Limb (tissue), 2 donors: ENCODE measurements around the gene CPNE4.

Source experiments
- DNase-seq, 2 donors: peaks; one replicate each; pipeline ENCODE4 v3.0.0-alpha.2; 2016; ENCODE audit errors: extremely low spot score in 2 of 2

CPNE4 gene

DNA sequence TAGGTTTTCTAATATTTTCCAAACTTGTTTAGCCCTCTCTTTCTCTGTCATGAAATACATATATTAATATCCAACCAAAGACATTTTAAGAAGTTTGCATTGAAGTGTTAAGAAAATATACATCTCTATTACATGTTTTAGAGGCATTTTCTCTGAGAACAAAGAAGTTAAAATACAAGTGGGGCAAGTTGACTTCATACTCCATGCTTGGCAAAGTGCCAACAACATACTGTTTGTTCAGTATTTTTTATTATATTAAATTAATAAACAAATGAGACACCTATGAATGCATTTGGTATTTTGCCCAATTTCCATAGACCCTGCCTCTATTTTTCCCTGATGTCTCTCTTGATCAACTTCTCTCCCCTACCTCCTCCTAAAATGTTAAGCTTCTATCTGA is 299.3 kb downstream of the CPNE4 start:
- no peak for DNase-seq

- no peak for DNase-seq
Measured at GRCh38 chr3:131735116-131735515, 299.7 kb downstream of the CPNE4 start.

DNA sequence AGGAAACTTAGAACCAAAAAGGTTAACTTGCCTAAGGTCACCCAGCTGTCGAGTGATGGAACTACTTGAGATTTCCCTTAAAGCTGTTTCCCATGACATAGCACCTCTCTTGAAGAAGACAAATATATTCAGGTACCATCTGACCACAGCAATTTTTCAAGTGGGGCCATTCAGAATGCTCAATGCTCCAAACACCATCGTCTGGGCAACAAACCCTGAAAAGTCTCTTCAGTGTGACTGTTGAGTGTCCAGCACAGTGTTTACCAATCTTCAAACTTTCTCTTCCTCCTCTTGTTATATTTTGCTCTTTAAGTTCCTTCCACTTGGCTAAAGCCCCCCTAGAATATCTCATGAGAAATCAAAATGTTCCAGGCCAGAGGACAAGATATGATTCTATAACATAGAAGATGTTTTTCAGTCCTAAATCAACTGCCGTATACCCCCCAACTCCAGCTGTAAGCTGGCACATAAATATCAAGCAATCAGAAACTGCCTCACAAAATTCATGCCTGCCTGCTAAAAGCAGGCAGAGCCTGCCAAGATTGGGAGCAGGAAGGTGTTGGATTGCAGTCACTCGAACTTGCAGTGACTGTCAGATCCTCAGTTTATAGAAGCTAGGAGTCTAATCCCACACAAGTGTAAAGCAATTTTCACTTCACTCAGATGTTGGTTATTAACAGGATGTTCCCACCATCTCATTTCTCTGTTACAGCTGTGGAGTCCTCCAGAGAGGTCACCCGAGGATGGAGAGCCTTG is 301.6 kb downstream of the CPNE4 start:
- no peak for DNase-seq

- DNase-seq = no peak
Measured at GRCh38 chr3:131731709-131732108, 303.1 kb downstream of the CPNE4 start.

DNA sequence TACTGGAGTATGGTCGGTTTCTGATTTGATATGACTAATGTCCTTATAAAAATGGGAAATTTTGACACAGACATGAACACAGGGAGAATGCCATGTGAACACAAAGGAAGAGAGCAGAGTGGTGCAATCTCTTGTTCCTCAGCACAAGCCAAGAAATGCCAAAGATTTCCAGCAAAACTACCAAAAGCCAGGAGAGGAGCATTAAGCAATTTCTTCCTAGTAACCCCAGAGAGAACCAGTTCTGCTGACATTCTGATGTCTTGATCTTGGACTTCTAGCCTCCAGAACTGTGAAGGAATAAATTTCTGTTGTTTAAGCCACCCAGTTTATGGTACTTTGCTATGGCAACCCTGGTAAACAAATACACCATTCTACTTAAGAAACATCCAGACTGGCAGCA is 304.2 kb downstream of the CPNE4 start:
- DNase-seq = no peak

DNA sequence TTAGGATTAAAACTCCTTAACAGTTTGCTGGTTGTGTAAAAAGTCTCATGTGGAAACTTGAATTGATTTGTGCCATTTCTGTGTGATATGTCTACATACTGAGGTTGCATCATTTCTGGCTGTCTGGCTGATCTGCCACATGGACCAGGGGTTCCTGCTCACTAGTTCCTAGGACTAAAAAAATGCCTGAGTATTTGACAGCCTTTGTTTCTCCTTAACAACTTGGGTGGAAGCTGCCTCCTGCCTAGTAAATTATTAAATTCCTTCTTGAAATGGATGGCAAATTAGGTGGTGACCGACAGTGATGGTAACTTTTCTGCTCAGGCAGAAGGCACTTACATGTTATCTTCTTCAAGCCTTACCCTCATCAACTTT is 305.2 kb downstream of the CPNE4 start:
- DNase-seq = no peak

GRCh38 chr3:131728898-131729642 is 305.7 kb downstream of the CPNE4 start:
- no peak for DNase-seq

- DNase-seq = no peak
Measured at GRCh38 chr3:131725414-131725813, 309.4 kb downstream of the CPNE4 start.

DNA sequence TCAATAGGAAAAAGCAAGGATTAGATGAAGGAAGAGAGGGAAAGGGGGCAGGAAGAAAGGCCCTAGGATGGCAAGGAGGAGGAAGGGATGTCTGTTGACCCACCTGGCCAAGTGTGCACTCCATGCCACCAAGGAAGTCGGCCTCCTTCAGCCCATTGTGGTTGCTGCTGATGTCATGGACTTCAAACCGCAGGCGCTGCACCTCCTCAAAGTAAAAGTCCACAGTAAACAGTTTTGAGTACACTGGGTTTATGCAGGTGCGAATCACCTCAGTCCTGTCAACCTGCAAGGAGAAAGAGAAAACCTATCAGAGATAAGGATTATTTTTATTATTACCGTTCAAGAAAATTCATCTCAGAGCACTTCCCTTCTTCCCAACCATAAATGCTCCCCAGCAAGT is 311.5 kb downstream of the CPNE4 start:
- no peak for DNase-seq

DNA sequence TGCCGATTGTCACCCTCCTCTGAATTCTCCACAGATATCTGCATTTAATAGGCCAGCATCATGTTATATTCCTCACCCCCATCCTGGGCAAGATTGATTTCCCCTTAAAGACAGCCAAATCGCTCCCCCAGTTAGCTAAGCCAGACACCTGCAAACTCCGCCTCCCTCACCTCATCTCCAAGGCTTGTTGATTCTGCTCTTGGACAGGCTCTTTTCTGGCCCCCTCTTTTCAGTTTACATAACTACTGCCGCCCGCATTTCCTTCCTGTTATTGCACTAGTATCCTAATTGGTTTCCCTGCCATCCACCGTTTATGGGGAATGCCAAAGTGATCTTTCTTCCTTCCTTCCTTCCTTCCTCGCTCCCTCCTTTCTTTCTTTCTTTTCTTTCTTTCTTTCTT is 317.3 kb downstream of the CPNE4 start:
- DNase-seq = no peak

- no peak for DNase-seq
Measured at GRCh38 chr3:131716943-131717342, 317.9 kb downstream of the CPNE4 start.

DNA sequence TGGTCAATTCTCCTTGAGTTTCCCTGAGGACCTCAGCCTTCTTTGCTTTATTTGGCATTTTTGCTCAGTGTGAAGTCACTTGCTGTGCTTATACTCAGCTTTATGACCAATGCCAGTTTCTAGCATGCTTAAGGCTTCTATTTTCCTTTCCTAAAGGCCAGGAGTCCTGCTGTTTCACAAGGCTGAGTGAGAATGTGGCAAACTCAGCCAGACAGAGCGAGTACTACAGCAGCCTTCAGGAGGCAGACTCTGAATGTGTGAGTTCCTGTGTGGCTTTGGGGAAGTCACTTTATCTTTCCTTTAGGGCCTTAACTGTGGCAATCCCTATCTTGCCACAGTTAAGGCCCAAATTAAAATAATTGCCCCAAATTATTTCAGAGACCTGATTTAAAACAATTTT is 318.8 kb downstream of the CPNE4 start:
- no peak for DNase-seq

DNA sequence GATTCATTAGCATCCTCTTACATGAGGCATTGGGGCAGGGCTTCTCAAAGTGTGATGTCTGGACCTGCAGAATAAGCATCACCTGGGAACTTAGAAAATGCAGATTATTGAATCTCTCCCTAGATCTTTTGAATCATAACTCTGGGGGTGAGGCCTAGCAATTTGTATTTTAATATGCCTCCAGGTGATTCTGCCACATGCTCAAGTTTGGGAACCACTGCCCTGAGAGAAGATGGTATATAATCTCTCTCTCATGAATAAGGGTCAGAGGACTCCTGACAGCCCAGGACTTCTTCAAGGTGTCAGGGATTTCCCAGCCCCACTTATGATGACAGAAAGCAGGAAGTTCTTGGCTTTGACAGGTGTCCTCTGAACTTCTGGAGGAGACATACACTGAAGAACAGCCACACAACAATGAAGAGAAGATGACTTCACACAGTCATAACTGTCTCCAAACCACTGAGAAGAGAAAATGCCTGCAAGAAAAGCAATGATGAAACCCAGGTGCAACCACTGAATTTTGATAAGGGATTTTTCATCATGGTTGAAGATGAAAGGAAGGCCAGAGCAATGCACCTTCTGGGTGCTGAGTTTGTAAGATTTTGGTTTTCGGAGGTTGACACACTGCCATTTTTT is 320.1 kb downstream of the CPNE4 start:
- DNase-seq = no peak

GRCh38 chr3:131713416-131714123 is 321.2 kb downstream of the CPNE4 start:
- DNase-seq = no peak

DNA sequence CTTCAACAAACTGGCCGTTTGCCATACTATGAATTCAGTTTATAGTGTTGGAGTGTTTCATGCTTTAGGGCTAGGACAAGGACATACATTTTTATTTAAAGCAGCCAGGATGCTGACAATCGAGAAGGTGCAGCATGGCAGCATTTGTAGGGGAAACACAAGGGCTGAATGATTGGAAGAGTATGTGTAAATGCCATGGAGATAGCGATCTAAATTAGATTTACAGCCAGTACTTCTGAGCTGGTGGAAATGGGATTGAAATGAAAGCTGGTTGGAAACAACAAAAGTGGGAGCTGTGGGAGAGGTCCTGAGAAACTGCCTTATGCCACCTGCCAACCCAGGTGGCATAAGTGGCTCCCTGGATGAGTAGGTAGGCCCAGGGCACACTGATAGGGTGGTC is 322.2 kb downstream of the CPNE4 start:
- no peak for DNase-seq

- no peak for DNase-seq
Measured at GRCh38 chr3:131711114-131711768, 323.6 kb downstream of the CPNE4 start.

- DNase-seq = no peak
Measured at GRCh38 chr3:131708241-131708640, 326.6 kb downstream of the CPNE4 start.

DNA sequence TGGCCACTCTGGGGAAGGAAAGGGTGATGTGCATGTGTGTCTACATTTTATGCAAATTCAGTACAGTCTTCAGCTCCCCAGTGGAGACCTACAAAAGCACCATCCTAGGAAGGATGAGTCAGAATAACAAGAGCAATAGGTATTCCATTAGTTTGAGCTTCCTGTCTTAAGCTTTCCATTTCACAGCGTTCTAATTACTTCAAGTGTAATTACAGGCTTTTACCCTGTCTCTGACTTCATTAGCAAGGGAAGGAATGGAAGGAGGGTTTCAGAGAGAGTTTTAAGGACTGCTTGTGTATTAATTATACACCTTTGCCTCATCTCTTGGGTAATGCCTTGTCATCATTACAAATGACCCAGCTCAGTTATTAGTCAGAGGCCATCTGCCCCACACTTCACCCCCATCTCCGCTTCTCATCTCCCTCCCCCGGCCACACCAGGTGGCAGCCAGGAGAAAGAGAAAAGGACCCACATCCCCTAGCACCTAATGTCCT is 329.2 kb downstream of the CPNE4 start:
- no peak for DNase-seq

DNA sequence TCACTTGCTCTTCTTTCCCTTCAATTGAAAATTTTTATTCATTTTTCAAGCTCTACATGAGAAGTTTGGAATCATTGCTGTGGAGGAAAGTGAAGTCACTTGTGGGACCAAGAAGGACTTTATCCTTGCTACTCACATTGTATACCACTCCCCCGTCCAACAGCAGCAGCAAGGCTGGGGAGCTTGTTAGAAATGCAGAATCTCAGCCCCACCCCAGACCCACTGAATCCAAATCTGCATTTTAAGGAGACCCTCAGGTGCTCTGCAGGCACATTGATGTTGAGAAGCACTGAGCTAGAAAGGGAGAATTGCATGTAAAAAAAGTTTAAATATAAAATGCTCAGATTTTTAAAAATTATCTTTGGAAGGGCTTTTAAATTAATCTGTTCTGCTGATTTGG is 329.7 kb downstream of the CPNE4 start:
- DNase-seq = no peak

- no peak for DNase-seq
Measured at GRCh38 chr3:131704098-131704497, 330.7 kb downstream of the CPNE4 start.

GRCh38 chr3:131702146-131702545 is 332.7 kb downstream of the CPNE4 start:
- no peak for DNase-seq
